Cardiac muscle cell (in vitro differentiated cells and primary cell): ENCODE results near the gene INSL6. TPM values are rescaled to one million over a fixed set of nuclear protein-coding genes. Genes with fewer than 3 reads are reported as not detected.

Experiments
- DNase-seq, 2 donors: peaks; one replicate each; pipeline versions ENCODE4 v3.0.0 to v3.0.0-alpha.2; 2010 to 2017; ENCODE audit warnings: low read depth in 1 of 2, low spot score in 1 of 2
- H3K27ac ChIP-seq: fragments of 200-600 bp; sonication (generic); 2 replicates; pipeline ENCODE4 v1.5.1; 2016
- H3K27me3 ChIP-seq: fragments of 200-600 bp; sonication (generic); 2 replicates; pipeline ENCODE4 v1.6.0; 2016; ENCODE audit warnings: control low read depth
- H3K36me3 ChIP-seq: fragments of 200-600 bp; sonication (generic); 2 replicates; pipeline ENCODE4 v1.5.1; 2016; ENCODE audit warnings: control low read depth
- H3K4me1 ChIP-seq: fragments of 200-600 bp; sonication (generic); 2 replicates; pipeline ENCODE4 v1.8.1; 2017; ENCODE audit warnings: low read depth, mild to moderate bottlenecking, mixed run types
- H3K4me3 ChIP-seq: fragments of 200-600 bp; sonication (generic); 2 replicates; pipeline ENCODE4 v1.5.1; 2016; ENCODE audit warnings: mild to moderate bottlenecking
- H3K9me3 ChIP-seq: fragments of 200-600 bp; sonication (generic); 2 replicates; pipeline ENCODE4 v1.5.1; 2017; ENCODE audit warnings: low read depth, mild to moderate bottlenecking, control low read depth
- CTCF ChIP-seq: IDR thresholded peaks from 2 replicates; pipeline ENCODE4 v1.5.1; 2012; ENCODE audit warnings: low read depth, mild to moderate bottlenecking, low read length
- polyA plus RNA-seq: library from polyadenylated mRNA; unstranded; fragments of >200 nt; fragmentation: Nextera tagmentation; extraction: Ambion mirVana; gene quantifications from 2 replicates; pipeline ENCODE4 v1.2.1, GENCODE V29; 2016
- total RNA-seq: library from RNA; depleted of rRNA; stranded (reverse); fragments of >200 nt; gene quantifications from 2 replicates; pipeline ENCODE4 v1.2.3, GENCODE V29; 2016

INSL6 gene
- total RNA-seq (not detected in 2 replicates), polyA plus RNA-seq (0.14 TPM in 1 of 2 replicates, not detected in the other)

- Histone ChIP-seq H3K27me3 (no peaks in the 10 kb centered on the region), H3K4me3 (no peak within 1 kb of the TSS), H3K9me3 (no peaks in the 10 kb centered on the region), H3K27ac (no peak within 1 kb of the TSS), H3K36me3 (no peaks in the 10 kb centered on the region), H3K4me1 (no peaks in the 10 kb centered on the region)
- no peak for TF ChIP-seq CTCF
- no peak for DNase-seq
Measured at GRCh38 chr9:5185220-5185840, at the start of gene INSL6. TSS of gene INSL6 (minus strand) at chr9:5185639. CDS start at chr9:5185602, 37 bp downstream.

- H3K9me3 ChIP-seq: no peaks in the 10 kb centered on the region
- H3K27me3 ChIP-seq: no peaks in the 10 kb centered on the region
- H3K4me3 ChIP-seq: no peak within 1 kb of the TSS
- H3K4me1 ChIP-seq: no peaks in the 10 kb centered on the region
- DNase-seq: no peak
- no peak for TF ChIP-seq CTCF
- no peaks in the 10 kb centered on the region for H3K36me3 ChIP-seq
- H3K27ac ChIP-seq: no peak within 1 kb of the TSS
Measured at GRCh38 chr9:5231212-5231611, 45.8 kb upstream of the INSL6 start, which contains the start of gene INSL4. TSS of gene INSL4 (plus strand) at chr9:5231419. CDS start at chr9:5231524, 105 bp downstream.

GRCh38 chr9:5230554-5230953 is 45.1 kb upstream of the INSL6 start:
- Histone ChIP-seq H3K36me3 (no peaks in the 10 kb centered on the region), H3K9me3 (no peaks in the 10 kb centered on the region), H3K27me3 (no peaks in the 10 kb centered on the region), H3K4me1 (no peaks in the 10 kb centered on the region), H3K27ac (no peak overlapping the region), H3K4me3 (no peak overlapping the region)
- no peak for TF ChIP-seq CTCF
- no peak for DNase-seq

GRCh38 chr9:5205071-5205470 is 19.6 kb upstream of the INSL6 start:
- no peak for DNase-seq
- Histone ChIP-seq H3K4me3 (no peak overlapping the region), H3K27me3 (no peaks in the 10 kb centered on the region), H3K27ac (no peak overlapping the region), H3K4me1 (no peaks in the 10 kb centered on the region), H3K9me3 (no peaks in the 10 kb centered on the region), H3K36me3 (no peaks in the 10 kb centered on the region)
- TF ChIP-seq CTCF: no peak

- DNase-seq: no peak
- no peak overlapping the region for H3K27ac ChIP-seq
- H3K4me1 ChIP-seq: no peaks in the 10 kb centered on the region
- no peak for TF ChIP-seq CTCF
- no peaks in the 10 kb centered on the region for H3K27me3 ChIP-seq
- H3K9me3 ChIP-seq: peaks cover 3% of the 10 kb centered on the region
- no peaks in the 10 kb centered on the region for H3K36me3 ChIP-seq
- H3K4me3 ChIP-seq: no peak overlapping the region
Measured at GRCh38 chr9:5195463-5195862, 10.0 kb upstream of the INSL6 start.
